DOHH2 (cell line): Measurements from ENCODE around the gene OGG1.

Source experiments
- H3F3A ChIP-seq: fragments of 200-600 bp; sonication (generic), shearing (Covaris generic); 2 replicates; pipeline ENCODE4 v1.6.0; 2016; ENCODE audit warnings: antibody characterized with exemption, mild to moderate bottlenecking; ENCODE audit not compliant: control insufficient read depth, insufficient read depth
- H3K27ac ChIP-seq: fragments of 200-600 bp; sonication (generic); 2 replicates; pipeline ENCODE4 v1.5.1; 2014; ENCODE audit warnings: low read depth, mild to moderate bottlenecking, low read length, moderate library complexity
- H3K27me3 ChIP-seq: fragments of 200-600 bp; sonication (generic); 2 replicates; pipeline ENCODE4 v1.6.1; 2014; ENCODE audit warnings: mild to moderate bottlenecking, low read length, mixed read lengths; ENCODE audit not compliant: control insufficient read depth
- H3K36me3 ChIP-seq: fragments of 200-600 bp; sonication (generic); 2 replicates; pipeline ENCODE4 v1.6.1; 2014; ENCODE audit warnings: mild to moderate bottlenecking, low read length, moderate library complexity, mixed read lengths; ENCODE audit not compliant: control insufficient read depth
- H3K4me1 ChIP-seq: fragments of 200-600 bp; sonication (generic); 2 replicates; pipeline ENCODE4 v1.6.1; 2014; ENCODE audit warnings: mild to moderate bottlenecking, low read length, mixed read lengths; ENCODE audit not compliant: control insufficient read depth
- H3K4me2 ChIP-seq: fragments of 200-600 bp; sonication (generic); 2 replicates; pipeline ENCODE4 v1.6.0; 2014; ENCODE audit warnings: mild to moderate bottlenecking, low read length, moderate library complexity
- H3K4me3 ChIP-seq: fragments of 200-600 bp; sonication (generic); 2 replicates; pipeline ENCODE4 v1.5.1; 2014; ENCODE audit warnings: mild to moderate bottlenecking, low read length, mixed read lengths
- H3K79me2 ChIP-seq: fragments of 200-600 bp; sonication (generic); 2 replicates; pipeline ENCODE4 v1.6.1; 2014; ENCODE audit warnings: mild to moderate bottlenecking, low read length, mixed read lengths; ENCODE audit not compliant: control insufficient read depth
- H3K9me2 ChIP-seq: fragments of 200-600 bp; sonication (generic); replicated peaks from 2 replicates; pipeline ENCODE4 v1.6.1; 2014; ENCODE audit warnings: mild to moderate bottlenecking, low read length, mixed read lengths; ENCODE audit not compliant: control insufficient read depth
- H3K9me3 ChIP-seq: fragments of 200-600 bp; sonication (generic); 2 replicates; pipeline ENCODE4 v1.6.1; 2014; ENCODE audit warnings: antibody characterized with exemption, low read length, mixed read lengths; ENCODE audit not compliant: control insufficient read depth, insufficient read depth
- H4K20me1 ChIP-seq: fragments of 200-600 bp; sonication (generic); 2 replicates; pipeline ENCODE4 v1.6.0; 2014; ENCODE audit warnings: low read depth, mild to moderate bottlenecking, antibody characterized with exemption, low read length, moderate library complexity; ENCODE audit not compliant: control insufficient read depth, insufficient read depth
- CTCF ChIP-seq: fragments of 200-600 bp; sonication (generic); IDR thresholded peaks from one replicate; pipeline ENCODE4 v1.5.1; 2014; ENCODE audit warnings: antibody characterized with exemption, mild to moderate bottlenecking, low read depth, low read length; ENCODE audit not compliant: poor library complexity, severe bottlenecking
- EZH2phosphoT487 ChIP-seq: fragments of 200-600 bp; sonication (generic); IDR thresholded peaks from 2 replicates; pipeline ENCODE4 v1.6.1; 2017; ENCODE audit warnings: borderline replicate concordance, mild to moderate bottlenecking, antibody characterized with exemption, low read length, moderate library complexity, mixed read lengths

The OGG1 gene

GRCh38 chr3:9750556-9751411, 1.0 kb downstream of the OGG1 start:
- H3K79me2 ChIP-seq, result peaks cover 25% of the 10 kb centered on the region
- H3K9me3 ChIP-seq, result no peaks in the 10 kb centered on the region
- no peaks in the 10 kb centered on the region for H3K9me2 ChIP-seq
- H3K4me3 ChIP-seq, result peak overlapping the region; percentile 91
- H3K36me3 ChIP-seq, result peaks cover 78% of the 10 kb centered on the region
- H3K4me2 ChIP-seq, result peak overlapping the region; percentile 83
- peaks cover 40% of the 10 kb centered on the region for H3K4me1 ChIP-seq
- peak overlapping the region; percentile 72 for H3K27ac ChIP-seq
- no peak for TF ChIP-seq CTCF
- no peak for TF ChIP-seq EZH2phosphoT487
- H3F3A ChIP-seq, result peaks cover 23% of the 10 kb centered on the region
- no peaks in the 10 kb centered on the region for H3K27me3 ChIP-seq
- H4K20me1 ChIP-seq, result no peaks in the 10 kb centered on the region

- Histone ChIP-seq H3K27me3 (no peaks in the 10 kb centered on the region), H3F3A (peaks cover 10% of the 10 kb centered on the region; the same call in 1 of the 2 replicates), H3K4me2 (peak overlapping the region; percentile 29), H3K9me2 (no peaks in the 10 kb centered on the region), H4K20me1 (no peaks in the 10 kb centered on the region), H3K9me3 (no peaks in the 10 kb centered on the region), H3K36me3 (peaks cover 78% of the 10 kb centered on the region), H3K4me1 (peaks cover 34% of the 10 kb centered on the region), H3K4me3 (no peak overlapping the region), H3K79me2 (peaks cover 25% of the 10 kb centered on the region), H3K27ac (no peak overlapping the region)
- TF ChIP-seq CTCF, result no peak
- TF ChIP-seq EZH2phosphoT487, result no peak
Measured at GRCh38 chr3:9754678-9755077, 4.9 kb downstream of the OGG1 start.

GRCh38 chr3:9757427-9757826, 7.7 kb downstream of the OGG1 start:
- H3K9me3 ChIP-seq, result no peaks in the 10 kb centered on the region
- H3K4me2 ChIP-seq, result no peak overlapping the region
- peaks cover 17% of the 10 kb centered on the region for H3K4me1 ChIP-seq
- peaks cover 56% of the 10 kb centered on the region for H3K36me3 ChIP-seq
- no peak overlapping the region for H3K4me3 ChIP-seq
- peaks cover 2% of the 10 kb centered on the region; the same call in 1 of the 2 replicates for H3F3A ChIP-seq
- no peaks in the 10 kb centered on the region for H3K9me2 ChIP-seq
- H3K27me3 ChIP-seq, result no peaks in the 10 kb centered on the region
- H3K79me2 ChIP-seq, result peaks cover 3% of the 10 kb centered on the region; the same call in 1 of the 2 replicates
- TF ChIP-seq EZH2phosphoT487, result no peak
- no peaks in the 10 kb centered on the region for H4K20me1 ChIP-seq
- H3K27ac ChIP-seq, result no peak overlapping the region
